HG02840 (cell line): Measurements from ENCODE around the gene SACS.
"Not testable (repeated sequence)": the region's sequence is repeated elsewhere in the genome, so short reads cannot be mapped to it uniquely, and the experiment has no call there.

Experiments used
- ATAC-seq: cut with Tn5 transposase; IDR thresholded peaks from one replicate; pipeline ENCODE4 v1.9.1; 2021; ENCODE audit warnings: mild to moderate bottlenecking, moderate library complexity, moderate number of reproducible peaks; ENCODE audit not compliant: unreplicated experiment, low FRiP score

Gene SACS

DNA sequence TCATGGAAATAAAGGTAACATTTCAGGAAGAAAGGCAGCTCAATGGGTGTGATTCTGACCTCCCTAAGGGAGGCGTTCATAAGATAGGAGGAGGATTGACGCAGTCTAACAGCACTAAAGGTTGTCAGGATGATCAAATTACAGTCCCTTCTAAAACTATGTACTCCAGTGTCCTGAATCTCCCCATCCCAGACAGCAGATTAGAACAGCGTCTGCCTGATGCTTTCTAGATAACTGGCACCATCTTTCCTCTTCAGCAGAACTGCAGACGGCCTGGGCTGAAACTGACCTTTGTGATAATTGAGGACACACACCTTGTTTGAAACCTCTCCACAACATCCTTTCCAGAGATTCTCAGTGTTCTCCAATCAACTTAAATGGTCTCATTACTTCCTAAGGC lies 25.5 kb upstream of the SACS start:
- ATAC-seq = no peak

DNA sequence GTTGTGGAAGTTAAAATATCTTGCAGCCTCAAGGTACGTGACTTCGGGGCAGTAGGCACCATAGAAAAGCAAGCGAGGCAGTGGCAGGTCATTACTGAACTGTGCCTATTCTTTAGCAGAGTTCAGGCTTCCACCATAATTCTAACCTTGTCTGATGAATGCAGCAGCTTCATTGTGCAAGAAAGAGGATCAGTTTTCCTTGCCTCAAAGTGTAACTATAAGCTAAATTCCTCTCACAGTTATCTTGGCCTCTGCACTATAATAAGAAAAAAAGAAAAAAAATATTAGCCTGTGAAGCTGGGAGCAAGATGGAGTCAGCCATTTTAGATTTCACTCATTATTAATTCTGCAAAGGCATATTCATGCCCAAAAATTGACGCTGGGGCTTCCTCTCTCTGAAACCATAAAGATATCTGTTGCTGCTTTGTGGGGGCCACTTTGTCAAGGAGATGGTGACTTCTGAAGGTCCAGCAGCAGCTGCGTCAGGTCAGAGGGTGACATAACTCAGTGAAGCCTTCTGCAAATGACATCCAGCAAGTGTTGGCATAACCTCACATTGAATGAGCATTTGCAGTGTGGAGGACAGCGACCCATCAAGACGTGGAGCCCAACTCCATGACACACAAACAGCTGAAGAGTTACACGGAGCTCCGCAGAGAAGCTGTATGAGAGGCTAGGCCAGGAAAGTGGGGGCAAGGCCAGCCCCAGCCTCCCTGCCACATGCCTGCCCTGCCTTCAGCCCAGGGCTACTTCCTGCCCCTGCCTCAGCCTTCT lies 23.1 kb upstream of the SACS start:
- ATAC-seq = no peak

DNA sequence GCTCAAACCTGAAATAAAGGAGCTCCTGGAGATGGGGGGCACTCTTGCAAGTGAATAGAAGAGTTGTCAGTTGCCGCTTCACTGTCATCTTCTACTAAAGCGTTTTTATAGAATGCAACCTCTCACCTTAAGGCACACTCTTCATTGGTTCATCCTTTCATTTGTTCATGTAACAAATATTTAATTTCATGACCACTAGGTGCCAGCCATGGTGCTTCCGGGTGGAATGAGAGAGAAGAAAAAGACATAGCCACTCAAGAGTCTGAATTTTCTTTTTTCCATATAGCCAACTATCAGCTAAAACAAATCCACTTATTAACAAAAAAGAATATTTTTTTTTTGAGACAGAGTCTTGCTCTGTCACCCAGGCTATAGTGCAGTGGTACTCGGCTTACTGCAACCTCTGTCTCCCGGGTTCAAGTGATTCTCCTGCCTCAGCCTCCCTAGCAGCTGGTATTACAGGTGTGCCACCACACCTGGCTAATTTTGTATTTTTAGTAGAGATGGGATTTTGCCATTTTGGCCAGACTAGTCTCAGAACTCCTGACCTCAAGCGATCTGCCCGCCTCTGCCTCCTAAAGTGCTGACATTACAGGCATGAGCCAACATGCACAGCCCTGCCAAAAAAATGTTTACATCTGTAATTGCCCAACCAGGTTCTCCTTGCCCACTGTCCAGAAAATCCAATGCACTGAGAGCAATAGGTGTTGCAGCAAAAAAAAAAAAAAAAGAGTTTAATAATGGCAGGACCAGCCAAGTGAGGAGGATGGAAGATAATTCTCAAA lies 22.1 kb upstream of the SACS start:
- ATAC-seq = no peak

- no peak for ATAC-seq
Measured at GRCh38 chr13:23453132-23453531, 19.6 kb upstream of the SACS start.

DNA sequence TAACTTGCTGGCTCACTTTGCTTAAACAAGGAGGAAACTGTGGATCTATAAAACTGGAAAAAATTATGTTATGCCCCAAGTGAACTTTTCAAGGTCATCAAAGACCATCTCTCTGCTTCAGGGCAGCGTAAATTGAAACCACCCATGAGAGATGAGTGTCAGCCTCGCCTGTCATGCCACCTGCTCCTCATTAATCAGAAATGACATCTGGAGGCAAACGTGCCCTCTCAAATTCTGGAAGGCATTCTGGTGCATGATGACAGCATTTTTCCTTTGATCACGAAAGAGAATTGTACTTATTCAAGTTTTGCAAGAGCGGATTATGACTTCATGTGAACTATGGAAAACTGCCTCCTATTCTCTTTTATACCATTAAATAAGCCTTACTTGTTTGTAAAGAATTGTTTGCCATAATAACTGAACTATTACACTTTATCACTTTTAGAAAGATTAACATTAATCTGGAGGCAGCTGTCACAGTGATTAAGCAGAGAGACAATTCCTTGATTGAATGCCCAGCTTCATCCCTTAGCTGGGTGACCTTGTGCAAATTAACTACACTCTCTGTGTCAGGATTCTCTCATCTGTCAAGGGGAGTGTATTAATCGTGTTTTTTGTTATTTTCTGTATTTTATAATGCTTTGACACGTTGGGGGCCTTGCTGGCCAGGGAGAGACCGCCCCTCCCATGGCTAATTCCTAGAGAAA lies 17.0 kb upstream of the SACS start:
- ATAC-seq = no peak

- ATAC-seq = no peak
Measured at GRCh38 chr13:23449398-23450162, 16.1 kb upstream of the SACS start.

DNA sequence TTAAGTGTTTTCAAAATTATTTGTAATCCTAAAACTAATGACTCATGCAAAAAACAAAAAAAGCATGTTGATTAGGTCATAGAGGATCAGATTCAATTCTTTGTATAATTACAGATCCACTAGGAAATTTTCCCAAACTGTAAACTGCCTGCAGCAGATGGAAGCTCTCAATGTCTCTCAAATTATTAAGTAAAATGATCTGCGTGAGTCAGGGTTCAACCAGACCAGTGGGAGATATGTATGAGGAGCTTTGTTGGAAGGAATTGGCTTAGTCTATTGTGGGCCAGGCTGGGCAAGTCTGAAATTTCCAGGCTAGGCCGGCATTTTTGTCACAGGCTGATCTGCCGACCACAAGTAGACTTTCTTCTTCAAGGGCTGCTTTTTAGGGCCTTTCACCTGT lies 14.4 kb upstream of the SACS start:
- no peak for ATAC-seq

DNA sequence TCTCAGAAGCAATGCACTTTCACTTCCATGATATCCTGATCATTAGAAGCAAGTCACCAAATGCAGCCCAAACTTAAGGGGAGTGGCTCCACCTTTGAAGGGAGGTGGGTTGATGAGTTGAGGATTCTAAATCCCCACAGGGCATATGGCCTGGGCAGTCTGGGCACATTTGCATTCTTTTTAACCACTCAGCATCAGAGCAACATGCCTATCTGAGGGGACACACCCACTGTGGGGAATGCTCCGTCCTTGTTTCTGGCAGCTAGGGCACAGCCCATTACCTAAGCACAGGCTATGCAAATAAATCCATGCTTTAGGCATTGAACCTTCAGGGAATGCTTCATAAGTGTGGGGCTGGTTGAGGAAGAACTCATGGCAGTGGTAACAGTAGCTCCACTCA lies 12.3 kb upstream of the SACS start:
- ATAC-seq = no peak

- no peak for ATAC-seq
Measured at GRCh38 chr13:23443878-23444277, 10.4 kb upstream of the SACS start.

GRCh38 chr13:23443110-23443509 lies 9.6 kb upstream of the SACS start:
- no peak for ATAC-seq

DNA sequence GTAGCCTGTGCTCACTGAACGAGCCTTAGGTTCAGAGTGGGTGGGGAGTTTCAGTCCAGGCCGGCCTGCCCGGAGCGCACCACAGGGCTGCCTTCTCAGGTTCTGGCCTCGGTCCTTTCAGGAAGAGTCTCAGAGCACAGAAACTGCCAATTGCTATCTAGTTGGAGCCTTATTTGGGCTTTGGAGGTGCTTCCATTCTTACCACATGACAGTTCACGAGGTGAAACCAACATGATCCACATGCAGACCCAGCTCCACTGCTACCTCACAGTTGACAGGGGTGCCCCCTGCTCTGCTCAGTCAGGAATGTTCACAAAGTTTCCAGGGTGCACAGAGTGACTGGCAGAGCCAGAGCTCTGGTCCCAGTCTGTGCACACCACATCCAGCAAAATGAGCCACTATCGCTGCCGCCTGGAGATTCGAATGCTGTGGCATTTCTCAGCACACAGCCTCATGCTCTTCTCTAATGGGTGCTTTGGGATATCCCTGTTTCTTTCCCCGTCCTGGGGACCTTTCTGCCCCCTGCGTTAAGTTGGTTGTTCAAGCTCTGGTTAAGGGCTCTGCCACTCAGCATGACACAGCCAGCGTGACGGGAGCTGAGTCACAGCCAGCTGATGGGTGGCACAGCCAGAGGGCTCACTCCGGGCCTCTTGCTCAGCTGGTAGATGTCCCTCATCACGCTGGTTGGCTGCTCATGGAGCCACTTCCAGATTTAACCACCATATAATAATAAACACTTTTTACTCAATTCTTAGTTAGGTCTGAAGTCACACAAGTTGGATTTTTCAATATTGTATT lies 7.5 kb upstream of the SACS start:
- ATAC-seq = no peak

DNA sequence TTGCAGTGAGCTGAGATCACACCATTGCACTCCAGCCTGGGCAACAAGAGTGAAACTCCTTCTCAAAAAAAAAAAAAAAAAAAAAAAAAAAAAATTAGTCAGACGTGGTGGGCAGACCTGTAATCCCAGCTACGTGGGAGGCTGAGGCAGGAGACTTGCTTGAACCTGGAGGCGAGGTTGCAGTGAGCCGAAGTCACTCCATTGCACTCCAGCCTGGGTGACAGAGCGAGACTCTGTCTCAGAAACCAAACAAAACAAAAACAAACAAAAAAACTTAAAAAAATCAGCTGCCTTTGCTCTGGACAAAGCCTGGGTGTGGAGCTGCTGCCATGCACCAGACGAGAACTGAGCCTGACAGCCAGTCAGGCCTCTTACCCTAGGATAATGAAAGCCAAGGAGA lies 6.8 kb upstream of the SACS start:
- not testable (repeated sequence) for ATAC-seq

DNA sequence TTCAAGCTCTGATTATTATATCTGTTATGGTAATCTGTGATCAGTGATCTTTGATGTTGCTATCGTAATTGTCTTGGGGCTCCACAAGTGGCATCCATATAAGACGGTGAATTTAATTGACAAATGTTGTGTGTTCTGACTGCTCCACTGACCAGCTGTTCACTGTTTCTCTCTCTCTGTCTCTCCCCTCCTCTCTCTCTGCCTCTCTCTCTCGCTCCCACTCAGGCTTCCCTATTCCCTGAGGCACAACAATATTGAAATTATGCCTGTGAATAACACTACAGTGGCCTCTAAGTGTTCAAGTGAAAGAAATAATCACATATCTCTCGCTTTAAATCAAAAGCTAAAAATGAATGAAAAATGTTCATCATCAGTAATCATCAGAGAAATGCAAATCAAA lies 4.4 kb upstream of the SACS start:
- ATAC-seq = no peak

DNA sequence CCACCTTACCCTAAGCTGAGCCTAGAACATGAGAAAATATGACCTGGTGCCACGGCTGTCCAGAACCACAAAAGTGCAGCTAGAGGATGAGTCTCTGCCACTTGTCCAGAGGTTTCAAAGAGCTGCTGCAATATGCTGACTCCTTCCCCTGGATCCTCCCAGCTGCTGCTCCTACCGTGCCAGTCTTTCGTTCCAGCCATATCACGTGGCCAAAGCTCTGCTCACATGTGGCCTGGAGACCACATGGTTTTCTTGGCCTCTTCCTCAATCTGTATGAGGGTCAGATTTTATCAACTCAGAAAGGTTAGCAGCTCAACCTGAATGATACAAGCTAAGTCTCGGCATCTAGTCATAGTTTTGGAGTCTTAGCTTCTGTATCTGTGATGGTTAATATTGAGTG lies 3.2 kb upstream of the SACS start:
- ATAC-seq = no peak

GRCh38 chr13:23434491-23434890 lies 989 bp upstream of the SACS start:
- ATAC-seq = no peak

DNA sequence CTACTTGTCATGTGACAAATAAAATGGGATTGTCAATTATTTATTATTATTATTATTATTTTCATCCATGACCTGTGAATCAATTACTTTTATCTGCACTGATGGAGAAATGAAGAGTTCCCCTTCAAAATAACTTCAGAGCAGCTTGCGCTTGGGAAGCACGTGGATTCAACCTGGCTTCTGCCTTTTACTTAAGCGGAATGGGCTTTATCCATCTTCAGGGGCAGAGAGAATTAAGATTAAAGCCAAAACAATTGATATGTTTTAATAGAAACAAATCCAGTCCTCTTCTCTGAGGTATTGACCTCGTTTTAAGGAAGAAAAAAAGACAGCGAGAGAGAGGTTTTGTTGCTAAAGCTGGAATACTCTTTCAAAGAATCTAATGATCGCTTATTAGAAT lies 876 bp downstream of the SACS start:
- no peak for ATAC-seq

- ATAC-seq = no peak
Measured at GRCh38 chr13:23430664-23431063, 2.8 kb downstream of the SACS start.

GRCh38 chr13:23427881-23428528 lies 5.5 kb downstream of the SACS start:
- no peak for ATAC-seq

- ATAC-seq = no peak
Measured at GRCh38 chr13:23427342-23427843, 6.1 kb downstream of the SACS start.
